Heart right ventricle (tissue), 16 donors: ENCODE results near the gene DENND1A. TPM values are rescaled to one million over a fixed set of nuclear protein-coding genes. Genes with fewer than 3 reads are reported as not detected.
A peak's percentile ranks its signal among the peaks of the same experiment; 100 is the strongest.

Experiments used
- ATAC-seq, 8 donors: fragments of 200-7000 bp; cut with Tn5 transposase; one replicate each; pipeline ENCODE4 v1.9.1; 2020; ENCODE audit warnings: mild to moderate bottlenecking in 8 of 8, moderate library complexity in 8 of 8, moderate number of reproducible peaks in 1 of 8
- DNase-seq, 2 donors: peaks; one replicate each; pipeline ENCODE4 v3.0.0-alpha.2; 2020
- H3K27ac ChIP-seq, 10 donors: fragments of 200-600 bp; sonication (generic) in 2 of 10; one replicate each; pipeline versions ENCODE4 v1.5.0 to v1.8.0; 2020 to 2022; ENCODE audit warnings: mild to moderate bottlenecking in 3 of 10
- H3K27me3 ChIP-seq, 7 donors: fragments of 200-600 bp; one replicate each; pipeline ENCODE4 v1.8.0; 2021 to 2022; ENCODE audit warnings: mild to moderate bottlenecking in 2 of 7
- H3K36me3 ChIP-seq, 9 donors: fragments of 200-600 bp; sonication (generic) in 1 of 9; one replicate each; pipeline versions ENCODE4 v1.5.0 to v1.8.0; 2020 to 2022; ENCODE audit warnings: mild to moderate bottlenecking in 2 of 9
- H3K4me1 ChIP-seq, 9 donors: fragments of 200-600 bp; sonication (generic) in 1 of 9; one replicate each; pipeline versions ENCODE4 v1.5.0 to v1.8.0; 2020 to 2022; ENCODE audit warnings: mild to moderate bottlenecking in 4 of 9
- H3K4me3 ChIP-seq, 10 donors: fragments of 200-600 bp; sonication (generic) in 2 of 10; one replicate each; pipeline versions ENCODE4 v1.5.0 to v1.8.0; 2020 to 2022; ENCODE audit warnings: mild to moderate bottlenecking in 7 of 10, moderate library complexity in 2 of 10
- H3K9me3 ChIP-seq, 11 donors: fragments of 200-600 bp in 10 of 11; sonication (generic) in 2 of 11; one replicate each; pipeline versions ENCODE4 v1.5.0 to v1.8.0; 2013 to 2022; ENCODE audit warnings: mild to moderate bottlenecking in 2 of 11, control low read depth in 1 of 11, moderate library complexity in 1 of 11
- WGBS, 2 donors: extraction: QIAGEN DNeasy Blood & Tissue Kit; methylation state at CpG; one replicate each; pipeline ENCODE4 v1.1.7; 2013; ENCODE audit warnings: inconsistent platforms in 1 of 2; 5-methylcytosine and 5-hydroxymethylcytosine counted together
- intact Hi-C, 10 donors: fragments of 100-400 bp; cut with DNase I; formaldehyde crosslinking; loops; one replicate each; pipeline versions ENCODE4 v1.11.1 to v1.14.2; 2022
- polyA plus RNA-seq, 2 donors: library from polyadenylated mRNA; stranded (reverse); fragments of 200-250 nt; gene quantifications; one replicate each; pipeline ENCODE4 v1.2.3, GENCODE V29; 2013
- total RNA-seq, 10 donors: library from RNA; stranded (reverse); fragmentation: NEBNext Ultra II Directional in 3 of 10; extraction: Animal tissue kit (Norgen Biotek cat#: 25700) in 3 of 10; gene quantifications; one replicate each; pipeline versions ENCODE4 v1.2.1 to v1.2.4, GENCODE V29; 2021 to 2023
- TF ChIP-seq, protein P1 (sequence below), 9 donors: fragments of 200-600 bp; sonication (generic) in 2 of 9; IDR thresholded peaks; one replicate each; pipeline versions ENCODE4 v1.5.0 to v1.8.0; 2021 to 2022; ENCODE audit warnings: antibody characterized with exemption in 9 of 9, mild to moderate bottlenecking in 5 of 9, moderate library complexity in 1 of 9
- donor health status: Arrhythmogenic right ventricular cardiomyopathy.
- donor health status: ischemic (EF 13 %, LVEDD 7.1; RV severe dilation, severe dysfunction).
- donor health status: healthy with polysubstance abuse.
- donor health status: DM: no; HTN: yes; CAD: no.
- donor health status: DM: no; HTN: no; CAD: no.
- donor health status: ischemic (EF 25% LVEDD 6.9; RV normal size, moderate dysfunction).
- donor health status: ischemic (EF 25% LVEDD 5.7; RV mildly dilated, moderate dysfunction).
- donor health status: healthy.
- donor health status: DM: yes; HTN: yes; CAD: no.
- donor health status: Ischemic cardiomyopathy.
- donor health status: ischemic (EF 35%, LVEDD 5.7; RV mildly dilated, moderate dysfunction).
- donor health status: nonischemic (EF 11% LVEDD 7.7; RV severe dilation, severe dysfunction).
- donor health status: DM: yes; HTN: yes; CAD: no.
- donor health status: PGD.
- donor health status: ischemic (EF 29% LVEDD 5.4; RV normal size, mild dysfunction).
- donor health status: nonischemic (EF 23%, LVEDD 6.1; RV moderate dilation, normal function).

The DENND1A gene
- total and polyA plus RNA-seq, 12 donors: 7.3 to 19.6 (median 12.2) TPM

DNA sequence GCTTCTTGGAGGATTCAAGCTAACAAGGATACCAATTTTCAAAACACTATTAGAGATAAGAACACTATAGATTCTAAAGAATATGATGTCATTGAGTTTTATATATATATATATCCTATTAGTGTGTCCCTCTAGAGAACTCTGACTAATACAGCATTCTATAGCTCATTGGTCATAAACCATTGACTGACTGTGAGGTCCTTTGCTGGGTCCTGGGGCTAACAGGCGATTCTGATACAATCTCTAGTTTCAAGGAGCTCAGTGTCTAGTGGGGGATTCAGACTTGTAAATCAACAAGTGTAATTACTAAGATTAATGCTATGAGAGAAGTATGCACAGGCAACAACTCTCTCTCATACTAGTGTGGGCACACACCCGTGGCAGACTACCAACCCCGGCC, 234.5 kb downstream of the DENND1A start:
- Histone ChIP-seq H3K4me3 (no peak overlapping the region), H3K36me3 (peaks cover 0 to 3% (median 0%) of the 10 kb centered on the region in 9 donors), H3K27me3 (no peaks in the 10 kb centered on the region), H3K9me3 (no peaks in the 10 kb centered on the region), H3K4me1 (peaks cover 0 to 16% (median 9%) of the 10 kb centered on the region in 9 donors), H3K27ac (no peak overlapping the region)
- WGBS, 2 donors: 96% methylated on average over 3 of the region's 3 CpGs
- no peak for ATAC-seq
- intact Hi-C loops: no loop called here
- DNase-seq: no peak
- TF ChIP-seq, protein P1, sequence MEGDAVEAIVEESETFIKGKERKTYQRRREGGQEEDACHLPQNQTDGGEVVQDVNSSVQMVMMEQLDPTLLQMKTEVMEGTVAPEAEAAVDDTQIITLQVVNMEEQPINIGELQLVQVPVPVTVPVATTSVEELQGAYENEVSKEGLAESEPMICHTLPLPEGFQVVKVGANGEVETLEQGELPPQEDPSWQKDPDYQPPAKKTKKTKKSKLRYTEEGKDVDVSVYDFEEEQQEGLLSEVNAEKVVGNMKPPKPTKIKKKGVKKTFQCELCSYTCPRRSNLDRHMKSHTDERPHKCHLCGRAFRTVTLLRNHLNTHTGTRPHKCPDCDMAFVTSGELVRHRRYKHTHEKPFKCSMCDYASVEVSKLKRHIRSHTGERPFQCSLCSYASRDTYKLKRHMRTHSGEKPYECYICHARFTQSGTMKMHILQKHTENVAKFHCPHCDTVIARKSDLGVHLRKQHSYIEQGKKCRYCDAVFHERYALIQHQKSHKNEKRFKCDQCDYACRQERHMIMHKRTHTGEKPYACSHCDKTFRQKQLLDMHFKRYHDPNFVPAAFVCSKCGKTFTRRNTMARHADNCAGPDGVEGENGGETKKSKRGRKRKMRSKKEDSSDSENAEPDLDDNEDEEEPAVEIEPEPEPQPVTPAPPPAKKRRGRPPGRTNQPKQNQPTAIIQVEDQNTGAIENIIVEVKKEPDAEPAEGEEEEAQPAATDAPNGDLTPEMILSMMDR (IDR thresholded peaks at IDR 0.05): no peak

DNA sequence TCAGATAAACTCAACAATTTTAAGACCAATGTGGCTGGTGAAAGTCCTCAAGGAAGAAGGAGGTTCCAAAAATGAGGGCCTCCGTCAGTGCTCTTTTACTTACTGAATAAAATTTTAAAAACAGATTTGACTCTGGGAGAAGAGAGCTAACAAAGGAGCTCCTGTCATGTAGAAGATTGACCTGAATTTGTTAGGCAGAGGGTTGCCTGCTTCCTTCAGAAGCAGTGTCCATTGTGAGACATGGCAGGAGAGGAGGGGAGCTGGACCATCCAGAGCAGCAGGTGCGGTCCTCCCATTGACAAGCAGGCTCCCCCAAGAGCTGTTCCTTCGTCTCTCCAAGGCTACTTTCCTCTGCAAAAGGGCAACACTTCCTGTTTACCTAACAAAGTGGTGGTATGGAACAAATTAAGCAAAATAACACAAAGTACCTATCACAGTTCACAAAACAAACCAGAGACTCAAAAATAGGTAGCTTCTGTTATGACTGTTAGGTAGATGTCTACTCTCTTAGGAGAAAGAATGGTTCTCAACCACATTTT, 238.1 kb downstream of the DENND1A start:
- WGBS, 2 donors: 88 to 94% methylated on average over 3 of the region's 3 CpGs

DNA sequence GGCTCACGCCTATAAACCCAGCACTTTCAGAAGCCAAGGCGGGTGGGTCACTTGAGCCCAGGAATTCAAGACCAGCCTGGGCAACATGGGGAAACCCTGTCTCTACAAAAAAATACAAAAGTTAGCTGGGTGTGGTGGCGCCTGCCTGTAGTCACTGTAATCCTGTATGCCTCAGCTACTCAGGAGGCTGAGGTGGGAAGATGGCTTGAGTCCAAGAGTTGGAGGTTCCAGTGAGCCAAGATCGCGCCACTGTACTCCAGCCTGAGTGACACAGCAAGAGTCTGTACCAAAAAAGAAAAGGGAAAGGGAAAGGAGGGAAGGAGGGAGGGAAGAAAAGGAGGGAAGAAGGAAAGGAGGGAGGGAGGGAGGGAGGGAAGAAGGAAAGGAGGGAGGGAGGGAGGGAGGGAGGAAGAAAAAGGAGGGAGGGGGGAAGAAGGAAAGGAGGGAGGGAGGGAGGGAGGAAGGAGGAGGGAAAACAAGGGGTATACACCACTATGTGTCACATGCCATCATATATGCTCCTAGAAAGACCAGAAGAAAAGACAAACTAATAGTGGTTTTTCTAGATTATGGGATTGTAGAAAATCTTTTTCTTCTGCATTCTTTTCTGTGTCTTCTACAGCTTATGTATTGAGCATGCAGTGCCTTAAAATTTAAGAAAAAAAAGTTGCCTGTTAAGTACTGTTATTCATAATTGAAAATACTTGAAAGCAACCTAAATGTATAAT, 240.1 kb downstream of the DENND1A start:
- ATAC-seq: no peak
- H3K9me3 ChIP-seq: no peaks in the 10 kb centered on the region
- 78 to 92% methylated on average over 5 of the region's 5 CpGs for WGBS, 2 donors

More for the DNA sequence above, 238.1 kb downstream of the DENND1A start:
- TF ChIP-seq, protein P1 (IDR thresholded peaks at IDR 0.05): no peak
- H3K27ac ChIP-seq: no peak overlapping the region
- no peaks in the 10 kb centered on the region for H3K9me3 ChIP-seq
- DNase-seq (no peak), ATAC-seq (no peak)
- intact Hi-C loops: no loop called here
- no peaks in the 10 kb centered on the region for H3K36me3 ChIP-seq
- peaks cover 4 to 28% (median 17%) of the 10 kb centered on the region in 9 donors for H3K4me1 ChIP-seq
- no peak overlapping the region for H3K4me3 ChIP-seq
- no peaks in the 10 kb centered on the region for H3K27me3 ChIP-seq

DNA sequence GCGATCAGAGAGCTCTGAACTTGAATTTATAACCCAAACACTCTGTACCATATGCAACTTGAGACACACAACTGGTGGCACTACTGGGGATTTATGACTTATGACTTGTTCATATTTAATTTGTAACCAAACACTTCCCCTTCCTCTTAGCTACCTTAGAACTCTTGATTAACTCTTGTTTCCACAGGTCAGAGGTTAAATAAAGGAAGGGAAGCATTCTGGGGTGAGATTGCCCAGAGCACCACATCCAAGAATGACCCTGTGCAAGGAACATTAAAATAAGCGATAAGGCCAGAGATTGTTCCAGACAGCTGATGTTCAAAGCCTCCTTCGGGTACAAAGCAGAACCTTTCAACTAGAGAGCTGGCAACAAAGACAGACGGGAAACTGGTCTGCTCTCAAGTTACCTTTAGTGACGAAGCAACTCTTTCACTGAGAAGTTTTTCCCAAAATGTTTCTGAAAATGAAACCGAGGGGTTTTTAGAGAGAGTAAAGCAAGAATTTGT, 242.6 kb downstream of the DENND1A start:
- no peaks in the 10 kb centered on the region for H3K9me3 ChIP-seq
- TF ChIP-seq, protein P1 (IDR thresholded peaks at IDR 0.05): no peak
- no peaks in the 10 kb centered on the region for H3K36me3 ChIP-seq
- H3K27me3 ChIP-seq: no peaks in the 10 kb centered on the region
- H3K27ac ChIP-seq: no peak overlapping the region
- H3K4me3 ChIP-seq: no peak overlapping the region
- DNase-seq (no peak), ATAC-seq (peak in 6 of 8 donors; percentile 12 to 47 (median 28))
- H3K4me1 ChIP-seq: peaks cover 4 to 38% (median 24%) of the 10 kb centered on the region in 9 donors
- intact Hi-C loops: no loop called here
- 56 to 57% methylated on average over 6 of the region's 6 CpGs for WGBS, 2 donors

More for the DNA sequence above, 240.1 kb downstream of the DENND1A start:
- Histone ChIP-seq H3K27ac (no peak overlapping the region), H3K4me1 (peaks cover 4 to 37% (median 24%) of the 10 kb centered on the region in 9 donors), H3K4me3 (no peak overlapping the region), H3K27me3 (no peaks in the 10 kb centered on the region), H3K36me3 (no peaks in the 10 kb centered on the region)
- no peak for DNase-seq
- intact Hi-C loops: no loop called here
- TF ChIP-seq, protein P1 (IDR thresholded peaks at IDR 0.05): no peak
